DMS79 (cell line): ENCODE measurements around the gene GPC6.

Experiments used
- DNase-seq: peaks from one replicate; lab custom pipeline; 2025; lab: John Stamatoyannopoulos, UW

The GPC6 gene

DNA sequence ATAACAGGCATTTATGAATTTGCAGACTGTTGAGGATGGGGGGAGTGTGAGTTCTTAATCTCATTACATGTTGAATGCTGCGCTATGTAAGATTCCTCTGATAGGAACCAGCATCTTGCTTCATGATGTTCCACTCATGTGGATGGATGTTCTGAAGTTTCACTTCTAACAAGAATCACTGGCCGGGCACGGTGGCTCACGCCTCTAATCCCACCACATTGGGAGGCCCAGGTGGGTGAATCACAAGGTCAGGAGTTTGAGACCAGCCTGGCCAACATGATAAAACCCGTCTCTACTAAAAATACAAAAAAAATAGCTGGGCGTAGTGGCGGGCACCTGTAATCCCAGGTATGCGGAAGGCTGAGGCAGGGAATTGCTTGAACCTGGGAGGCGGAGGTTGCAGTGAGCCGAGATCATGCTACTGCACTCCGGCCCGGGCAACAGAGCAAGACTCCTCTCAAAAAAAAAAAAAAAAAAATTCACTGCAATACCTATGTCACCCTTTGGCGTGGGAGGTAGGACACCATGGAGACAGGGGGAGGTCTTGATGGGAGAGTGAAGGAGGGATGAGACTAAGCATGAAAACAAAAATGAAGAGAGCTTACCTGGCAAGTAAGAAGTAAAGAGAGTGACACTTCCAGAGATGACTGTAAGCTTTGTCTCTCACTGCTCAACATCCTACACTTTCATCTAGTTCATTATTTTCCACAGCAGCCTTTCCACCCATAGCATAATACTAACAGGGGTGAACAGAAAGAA lies 1119.8 kb downstream of the GPC6 start:
- no peak for DNase-seq

- DNase-seq = no peak
These were observed 1124.8 kb downstream of the GPC6 start for GRCh38 chr13:94351292-94351990.

DNA sequence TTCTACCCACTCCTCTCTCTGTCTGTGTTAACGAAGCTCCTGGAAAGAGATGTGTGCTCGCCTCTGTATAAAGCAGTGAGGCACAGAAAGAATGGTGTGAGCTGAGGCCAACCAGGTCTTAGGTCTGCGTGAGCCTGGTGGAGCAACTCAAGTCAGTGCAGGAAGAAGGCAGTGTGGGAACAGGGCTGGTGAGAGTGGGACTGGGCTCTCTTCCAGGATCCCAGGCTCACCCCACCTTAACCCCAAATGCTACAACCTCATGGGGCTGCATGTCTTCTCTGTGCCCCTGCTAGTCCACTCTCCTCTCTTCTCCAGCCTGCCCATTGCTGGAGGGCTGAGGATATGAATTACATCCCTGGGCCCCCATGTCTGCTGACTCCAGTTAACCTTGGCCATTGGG lies 1125.5 kb downstream of the GPC6 start:
- DNase-seq = no peak

GRCh38 chr13:94353167-94353710 lies 1126.6 kb downstream of the GPC6 start:
- no peak for DNase-seq

DNA sequence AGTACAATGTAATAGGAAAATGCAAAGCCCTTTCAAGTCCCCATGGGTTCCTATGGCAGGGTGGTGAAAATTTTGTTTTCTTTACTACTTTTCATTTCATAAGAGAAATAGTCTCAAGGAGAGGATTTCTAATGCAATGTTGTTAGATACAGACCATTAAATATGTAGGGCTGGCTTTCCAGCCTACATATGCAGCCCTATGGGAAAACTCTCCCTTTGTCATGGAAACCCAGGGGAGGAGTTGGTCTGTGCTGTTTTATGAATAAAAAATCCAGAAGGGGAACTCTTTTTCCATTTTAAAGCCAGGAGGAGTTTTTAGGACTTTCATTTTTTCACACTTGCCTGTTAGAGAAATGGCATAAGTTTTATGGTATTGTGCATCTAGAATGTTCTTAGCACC lies 1133.3 kb downstream of the GPC6 start:
- no peak for DNase-seq

- DNase-seq = peak; percentile 88
These were observed 1135.9 kb downstream of the GPC6 start for GRCh38 chr13:94362411-94362909.

DNA sequence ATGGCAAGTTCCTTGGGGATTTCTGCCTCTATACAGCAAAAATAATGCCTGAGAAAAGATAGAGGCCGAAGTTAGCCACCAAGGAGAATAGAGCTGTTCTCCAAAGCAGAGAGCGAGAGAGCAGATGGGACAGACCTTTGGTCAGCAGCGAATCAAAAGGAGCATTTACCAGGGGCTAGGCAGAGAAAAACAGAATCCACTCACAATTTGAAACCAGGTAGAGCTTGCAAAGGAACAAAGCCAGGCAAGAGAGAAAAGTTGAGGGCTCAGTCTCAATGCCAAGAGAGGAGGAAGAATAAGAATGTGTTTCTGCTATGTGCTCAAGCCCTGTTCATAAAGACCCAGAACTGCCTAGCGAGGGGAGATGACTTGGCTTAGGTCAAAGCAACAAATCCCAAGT lies 1140.1 kb downstream of the GPC6 start:
- no peak for DNase-seq

DNA sequence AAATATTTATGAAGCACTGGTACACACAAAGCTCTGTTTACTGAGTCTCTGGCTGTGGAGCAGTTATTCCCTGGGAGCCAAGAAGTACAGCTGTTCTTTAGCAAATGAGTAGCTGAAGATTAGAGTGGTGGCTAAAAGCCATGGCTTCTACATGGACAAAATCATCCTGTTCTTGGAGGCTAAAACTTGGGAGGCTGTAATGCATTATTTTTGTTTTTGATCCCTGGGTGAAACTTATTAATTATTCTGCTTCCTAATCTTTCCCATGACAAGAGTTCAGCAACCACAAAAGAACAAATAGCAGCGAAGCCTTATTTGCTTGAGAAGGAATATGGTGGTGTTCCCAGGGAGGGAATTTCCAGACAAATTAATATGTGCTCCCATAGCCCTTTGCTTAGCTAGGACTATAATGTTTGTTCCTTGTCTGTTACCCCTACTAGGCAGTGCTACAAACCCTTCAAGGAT lies 1143.4 kb downstream of the GPC6 start:
- DNase-seq = no peak

- no peak for DNase-seq
These were observed 1145.2 kb downstream of the GPC6 start for GRCh38 chr13:94371855-94372254.

- DNase-seq = peak; percentile 97
These were observed 1155.9 kb downstream of the GPC6 start for GRCh38 chr13:94382517-94382916.

DNA sequence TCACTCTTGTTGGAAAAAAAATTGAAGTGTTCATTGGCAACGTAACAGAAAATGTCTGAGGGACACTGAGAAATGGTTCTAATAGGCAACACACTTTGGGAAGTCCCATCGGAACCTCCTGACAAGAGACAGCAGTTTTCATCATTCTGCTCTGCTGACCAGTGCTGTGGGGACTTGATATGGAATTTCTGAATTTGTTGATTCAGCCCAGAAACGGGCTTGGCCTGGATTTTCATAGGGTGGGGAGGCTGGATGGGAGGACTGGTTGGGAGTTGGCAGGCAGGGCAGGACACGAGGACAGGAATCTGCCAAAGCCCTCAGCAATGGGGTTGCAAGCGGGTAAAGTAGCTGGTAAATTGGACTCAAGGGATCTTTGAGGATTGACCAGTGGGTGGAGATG lies 1156.4 kb downstream of the GPC6 start:
- DNase-seq = no peak

- DNase-seq = no peak
These were observed 1157.8 kb downstream of the GPC6 start for GRCh38 chr13:94384231-94384905.

- no peak for DNase-seq
These were observed 1160.4 kb downstream of the GPC6 start for GRCh38 chr13:94387047-94387446.

DNA sequence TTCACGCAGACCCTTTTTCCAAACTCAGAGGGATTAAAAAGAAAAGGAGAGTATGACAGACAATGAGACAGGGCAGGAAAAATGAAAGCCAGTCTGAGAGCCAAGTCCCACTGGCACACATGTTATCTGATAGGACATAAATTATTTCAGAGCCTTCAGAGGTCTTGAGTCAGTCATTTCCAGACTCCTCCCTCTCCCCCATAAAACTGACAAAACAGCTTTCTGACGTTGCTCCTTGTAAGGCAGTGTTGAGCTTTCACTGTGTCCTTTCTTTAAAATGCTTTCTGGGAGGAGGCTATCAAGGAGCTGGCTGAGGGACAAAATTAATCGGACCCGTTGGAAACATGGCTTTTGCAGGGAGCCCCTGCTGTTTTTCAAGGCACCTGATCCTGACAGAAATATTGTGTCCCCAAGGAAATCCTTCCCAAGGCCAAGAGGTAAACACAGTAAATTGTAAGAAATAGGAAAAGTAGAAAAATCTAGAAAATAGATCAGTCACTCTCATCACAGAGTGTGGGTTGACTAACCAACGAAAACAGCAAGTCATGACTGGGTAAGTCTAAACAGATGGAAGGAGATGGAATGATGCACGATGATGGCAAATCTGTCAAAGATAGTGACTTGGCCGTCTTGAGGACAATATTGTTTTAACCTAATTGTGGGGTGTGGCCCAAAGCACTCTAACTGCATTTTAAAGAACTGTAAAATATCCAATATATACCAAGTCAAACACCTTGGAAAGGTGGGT lies 1163.2 kb downstream of the GPC6 start:
- DNase-seq = no peak

DNA sequence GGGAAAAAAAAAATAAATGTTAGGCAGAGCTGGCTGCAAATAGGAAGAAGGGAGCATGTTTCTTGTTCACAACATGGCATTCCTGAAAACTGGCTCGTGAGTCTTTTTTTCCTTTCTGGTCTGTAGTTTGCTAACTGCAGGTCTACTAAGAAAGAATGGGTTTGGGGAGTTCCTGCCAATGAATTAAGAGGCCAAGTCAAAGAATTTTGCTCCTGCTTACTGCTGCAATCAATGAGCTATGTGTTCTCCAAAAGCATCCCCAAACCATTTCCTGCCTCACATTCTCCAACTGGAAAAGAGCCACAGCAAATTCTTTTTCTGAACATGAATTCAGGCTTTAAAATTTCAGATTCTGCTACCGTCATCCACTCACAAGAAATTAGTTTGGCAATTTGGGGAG lies 1164.3 kb downstream of the GPC6 start:
- DNase-seq = no peak

GRCh38 chr13:94394723-94395122 lies 1168.1 kb downstream of the GPC6 start:
- DNase-seq = no peak

DNA sequence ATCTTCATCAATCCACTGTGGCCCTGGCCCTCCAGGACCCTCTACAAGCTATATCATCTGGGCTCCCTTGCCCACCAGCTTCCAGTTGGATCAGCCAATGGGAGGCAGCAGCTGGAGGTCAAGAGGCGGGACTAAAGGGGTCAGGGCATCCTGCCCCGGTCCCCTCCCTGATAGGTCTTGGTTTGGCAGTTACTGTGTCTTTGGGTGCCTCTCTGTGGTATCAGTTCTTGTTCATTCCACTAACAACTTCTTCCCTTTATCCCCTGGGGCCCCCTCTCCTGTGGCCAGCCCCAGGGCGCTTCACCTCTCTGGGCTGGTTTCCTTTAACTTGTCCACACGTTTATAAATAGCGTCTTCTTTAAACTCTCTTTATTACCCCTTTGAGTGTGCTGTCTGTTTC lies 1169.3 kb downstream of the GPC6 start:
- no peak for DNase-seq

GRCh38 chr13:94399812-94400211 lies 1173.2 kb downstream of the GPC6 start:
- no peak for DNase-seq

DNA sequence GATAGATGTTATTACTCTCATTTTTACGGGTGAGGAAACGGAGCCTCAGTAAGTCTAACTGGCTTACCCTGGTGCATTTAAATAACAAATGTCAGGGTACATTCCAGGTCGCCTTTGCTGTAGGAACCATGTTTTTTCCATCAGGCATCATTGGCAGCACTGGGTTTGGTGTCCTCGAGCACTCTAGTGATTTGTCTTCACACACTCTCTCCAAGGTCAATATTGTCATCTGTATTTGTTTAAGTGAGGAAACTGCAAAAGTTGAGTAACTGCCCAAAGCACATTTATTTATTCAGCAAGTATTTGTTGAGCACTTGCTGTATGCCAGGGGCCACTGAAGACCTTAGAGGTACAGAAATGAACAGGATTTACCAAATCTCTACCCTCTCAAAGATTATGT lies 1174.3 kb downstream of the GPC6 start:
- DNase-seq = no peak

- DNase-seq = no peak
These were observed 1181.9 kb downstream of the GPC6 start for GRCh38 chr13:94408314-94409036.

- DNase-seq = no peak
These were observed 1185.1 kb downstream of the GPC6 start for GRCh38 chr13:94411747-94412146.
